GM18507 (cell line): ENCODE data around the gene RAMP1.
"Not testable (repeated sequence)": the region's sequence is repeated elsewhere in the genome, so short reads cannot be mapped to it uniquely, and the experiment has no call there.

Source experiments
- DNase-seq: peaks from one replicate; pipeline ENCODE4 v3.0.0; 2011; ENCODE audit warnings: low read depth; ENCODE audit not compliant: insufficient read length; ENCODE audit errors: extremely low spot score
- FAIRE-seq: peaks from 2 replicates; lab custom pipeline; 2011; peaks lifted over from hg19 to GRCh38; lab: Jason Lieb, UNC

The RAMP1 gene

GRCh38 chr2:237859533-237860272, at the start of gene RAMP1:
RAMP1 (plus strand) TSS chr2:237859623; CDS start chr2:237859676, 53 bp downstream.
- no peak for FAIRE-seq
- no peak for DNase-seq

GRCh38 chr2:237815637-237816036, 43.8 kb upstream of the RAMP1 start:
- no peak for DNase-seq
- FAIRE-seq: no peak

GRCh38 chr2:237816531-237816930, 42.9 kb upstream of the RAMP1 start:
- no peak for FAIRE-seq
- no peak for DNase-seq

GRCh38 chr2:237818066-237818473, 41.4 kb upstream of the RAMP1 start:
- FAIRE-seq (no peak), DNase-seq (no peak)

GRCh38 chr2:237819231-237819630, 40.2 kb upstream of the RAMP1 start:
- no peak for DNase-seq
- no peak for FAIRE-seq

GRCh38 chr2:237820421-237820820, 39.0 kb upstream of the RAMP1 start:
- DNase-seq (no peak), FAIRE-seq (no peak)

GRCh38 chr2:237823544-237823943, 35.9 kb upstream of the RAMP1 start:
- FAIRE-seq: no peak
- DNase-seq: no peak

- FAIRE-seq (no peak), DNase-seq (no peak)
These were observed 35.3 kb upstream of the RAMP1 start for GRCh38 chr2:237824085-237824484.

GRCh38 chr2:237827421-237827987, 31.9 kb upstream of the RAMP1 start:
- no peak for DNase-seq
- FAIRE-seq: no peak

GRCh38 chr2:237830522-237830921, 28.9 kb upstream of the RAMP1 start:
- DNase-seq (no peak), FAIRE-seq (peak; percentile 35)

- DNase-seq: no peak
- no peak for FAIRE-seq
These were observed 25.9 kb upstream of the RAMP1 start for GRCh38 chr2:237833546-237833945.

GRCh38 chr2:237835372-237835771, 24.1 kb upstream of the RAMP1 start:
- DNase-seq (no peak), FAIRE-seq (no peak)

GRCh38 chr2:237841051-237841450, 18.4 kb upstream of the RAMP1 start:
- DNase-seq (no peak), FAIRE-seq (no peak)

- not testable (repeated sequence) for FAIRE-seq, DNase-seq
These were observed 10.5 kb upstream of the RAMP1 start for GRCh38 chr2:237848940-237849339.

GRCh38 chr2:237854295-237854694, 5.1 kb upstream of the RAMP1 start:
- DNase-seq (no peak), FAIRE-seq (no peak)

- FAIRE-seq (no peak), DNase-seq (no peak)
These were observed 1.6 kb upstream of the RAMP1 start for GRCh38 chr2:237857791-237858190.

- DNase-seq (peak; percentile 48), FAIRE-seq (peak; percentile 86)
These were observed 935 bp upstream of the RAMP1 start for GRCh38 chr2:237858294-237859081.

- FAIRE-seq (no peak), DNase-seq (no peak)
These were observed 365 bp upstream of the RAMP1 start for GRCh38 chr2:237859082-237859433.

- DNase-seq (no peak), FAIRE-seq (no peak)
These were observed 981 bp downstream of the RAMP1 start for GRCh38 chr2:237860273-237860935.

- no peak for FAIRE-seq
- DNase-seq: no peak
These were observed 2.6 kb downstream of the RAMP1 start for GRCh38 chr2:237861875-237862527.
